Right atrium auricular region (tissue), 2 donors: ENCODE measurements around the gene UPF2. TPM values are rescaled to one million over a fixed set of nuclear protein-coding genes. Genes with fewer than 3 reads are reported as not detected.

ENCODE experiments used
- DNase-seq: peaks from one replicate; pipeline ENCODE4 v3.0.0-alpha.2; 2019; ENCODE audit warnings: low spot score
- H3K27ac ChIP-seq, 2 donors: fragments of 200-600 bp; sonication (generic); 1 replicate in 1 of 2; 2 replicates in 1 of 2; pipeline ENCODE4 v1.5.1; 2016 to 2019
- H3K27me3 ChIP-seq, 2 donors: fragments of 200-600 bp; sonication (generic); one replicate each; pipeline versions ENCODE4 v1.5.1 to v1.6.0; 2017 to 2019
- H3K36me3 ChIP-seq: fragments of 200-600 bp; sonication (generic); one replicate; pipeline ENCODE4 v1.5.1; 2016
- H3K4me1 ChIP-seq, 2 donors: fragments of 200-600 bp; sonication (generic); one replicate each; pipeline versions ENCODE4 v1.5.1 to v1.6.0; 2017 to 2019
- H3K4me3 ChIP-seq, 2 donors: fragments of 200-600 bp; sonication (generic); 1 replicate in 1 of 2; 2 replicates in 1 of 2; pipeline ENCODE4 v1.5.1; 2017 to 2019; ENCODE audit warnings: mild to moderate bottlenecking in 1 of 2, moderate library complexity in 1 of 2
- H3K9me3 ChIP-seq, 2 donors: fragments of 200-600 bp; sonication (generic); one replicate each; pipeline ENCODE4 v1.5.1; 2019
- total RNA-seq, 2 donors: library from RNA; depleted of rRNA; stranded (reverse); fragments of >200 nt; gene quantifications; one replicate each; pipeline ENCODE4 v1.1.0, GENCODE V29; 2016
- TF ChIP-seq, protein P1 (sequence below), 2 donors: fragments of 200-600 bp; sonication (generic); IDR thresholded peaks; one replicate each; pipeline ENCODE4 v1.5.1; 2019; ENCODE audit warnings: antibody characterized with exemption in 2 of 2

The UPF2 gene
- total RNA-seq, 2 donors from 2014 or later = 11.8 to 13.1 TPM

DNA sequence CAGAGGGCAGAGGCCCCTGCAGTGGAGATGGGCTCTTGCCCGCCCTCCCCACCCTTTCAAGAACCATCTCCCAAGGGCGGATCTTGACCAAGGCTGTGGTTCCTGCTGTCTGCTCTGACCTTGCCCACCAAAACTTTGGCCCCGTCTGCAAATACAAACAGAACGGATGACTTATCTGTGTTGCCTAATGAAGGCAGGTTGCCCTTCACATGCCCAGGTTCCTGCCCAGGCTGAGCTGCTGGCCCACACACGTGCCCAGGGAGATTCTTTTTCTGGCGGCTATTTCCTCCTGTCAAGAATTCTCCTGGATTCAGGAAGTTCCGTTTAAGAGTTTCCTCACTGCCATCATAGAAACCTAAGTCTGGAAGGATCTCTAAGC, 141.2 kb downstream of the UPF2 start:
- no peak for DNase-seq
- TF ChIP-seq, protein P1, sequence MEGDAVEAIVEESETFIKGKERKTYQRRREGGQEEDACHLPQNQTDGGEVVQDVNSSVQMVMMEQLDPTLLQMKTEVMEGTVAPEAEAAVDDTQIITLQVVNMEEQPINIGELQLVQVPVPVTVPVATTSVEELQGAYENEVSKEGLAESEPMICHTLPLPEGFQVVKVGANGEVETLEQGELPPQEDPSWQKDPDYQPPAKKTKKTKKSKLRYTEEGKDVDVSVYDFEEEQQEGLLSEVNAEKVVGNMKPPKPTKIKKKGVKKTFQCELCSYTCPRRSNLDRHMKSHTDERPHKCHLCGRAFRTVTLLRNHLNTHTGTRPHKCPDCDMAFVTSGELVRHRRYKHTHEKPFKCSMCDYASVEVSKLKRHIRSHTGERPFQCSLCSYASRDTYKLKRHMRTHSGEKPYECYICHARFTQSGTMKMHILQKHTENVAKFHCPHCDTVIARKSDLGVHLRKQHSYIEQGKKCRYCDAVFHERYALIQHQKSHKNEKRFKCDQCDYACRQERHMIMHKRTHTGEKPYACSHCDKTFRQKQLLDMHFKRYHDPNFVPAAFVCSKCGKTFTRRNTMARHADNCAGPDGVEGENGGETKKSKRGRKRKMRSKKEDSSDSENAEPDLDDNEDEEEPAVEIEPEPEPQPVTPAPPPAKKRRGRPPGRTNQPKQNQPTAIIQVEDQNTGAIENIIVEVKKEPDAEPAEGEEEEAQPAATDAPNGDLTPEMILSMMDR (IDR thresholded peaks at IDR 0.05) = no peak
- no peak overlapping the region for H3K4me3 ChIP-seq

DNA sequence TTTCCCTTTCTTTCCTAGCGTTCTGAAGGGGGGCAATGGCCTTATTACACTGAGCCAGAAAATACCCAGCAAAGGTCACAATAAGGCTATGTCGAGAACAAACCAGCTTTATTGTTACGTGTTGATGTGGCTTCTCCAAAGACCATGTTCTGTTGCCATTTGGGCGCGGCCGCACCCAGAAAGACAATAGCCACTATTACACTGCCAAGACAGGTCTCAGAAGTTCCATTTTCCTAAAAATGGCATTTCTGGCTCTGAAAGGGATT, 141.6 kb downstream of the UPF2 start:
- TF ChIP-seq, protein P1 (IDR thresholded peaks at IDR 0.05) = no peak
- DNase-seq = no peak
- H3K36me3 ChIP-seq = no peaks in the 10 kb centered on the region
- H3K4me1 ChIP-seq = no peaks in the 10 kb centered on the region
- no peaks in the 10 kb centered on the region for H3K9me3 ChIP-seq
- no peak overlapping the region for H3K4me3 ChIP-seq
- no peaks in the 10 kb centered on the region for H3K27me3 ChIP-seq
- no peak overlapping the region for H3K27ac ChIP-seq

More for the DNA sequence above, 141.2 kb downstream of the UPF2 start:
- no peaks in the 10 kb centered on the region for H3K36me3 ChIP-seq
- H3K9me3 ChIP-seq = no peaks in the 10 kb centered on the region
- no peak overlapping the region for H3K27ac ChIP-seq
- no peaks in the 10 kb centered on the region for H3K4me1 ChIP-seq
- H3K27me3 ChIP-seq = no peaks in the 10 kb centered on the region

DNA sequence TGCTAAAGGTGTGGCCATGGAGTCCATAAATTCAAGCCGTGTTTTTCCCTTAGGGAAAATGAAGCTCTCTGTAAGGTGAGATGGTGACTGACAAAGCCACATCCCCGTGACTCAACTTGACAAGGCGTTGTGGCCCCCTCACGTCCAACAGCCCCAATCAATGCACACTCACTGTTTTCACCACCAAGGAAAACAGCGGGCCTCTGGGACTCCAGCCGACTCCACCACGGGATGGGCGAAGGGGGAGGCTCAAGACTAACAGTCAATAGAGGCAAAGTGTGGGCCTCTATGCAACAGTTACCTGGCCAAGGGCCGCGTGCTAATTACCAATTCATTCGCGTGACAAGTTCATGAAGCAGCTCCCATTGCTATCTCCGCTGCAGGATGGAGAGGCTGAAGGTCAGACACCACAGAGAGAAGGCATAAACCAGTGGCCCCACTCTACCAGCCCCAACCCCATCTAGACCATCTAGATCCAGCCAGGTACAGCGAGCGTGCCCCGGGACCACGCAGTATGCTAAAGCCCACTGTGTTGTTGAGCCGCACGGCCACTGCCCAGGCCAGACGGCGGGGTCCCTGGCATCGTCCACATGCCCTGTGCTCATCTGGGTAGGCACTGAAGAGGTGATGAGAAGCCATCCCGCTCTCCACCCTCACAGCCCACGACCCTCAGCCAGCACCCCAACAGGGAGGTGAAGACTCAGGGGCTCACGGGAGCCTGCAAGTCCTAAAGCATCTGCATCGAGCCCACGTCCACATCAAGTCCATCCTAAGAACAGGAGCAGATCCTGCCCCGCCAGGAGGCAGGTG, 143.3 kb downstream of the UPF2 start:
- DNase-seq = no peak
- Histone ChIP-seq H3K4me1 (no peaks in the 10 kb centered on the region), H3K4me3 (no peak overlapping the region), H3K36me3 (no peaks in the 10 kb centered on the region), H3K27me3 (no peaks in the 10 kb centered on the region), H3K9me3 (no peaks in the 10 kb centered on the region), H3K27ac (no peak overlapping the region)
- TF ChIP-seq, protein P1 (IDR thresholded peaks at IDR 0.05) = no peak

DNA sequence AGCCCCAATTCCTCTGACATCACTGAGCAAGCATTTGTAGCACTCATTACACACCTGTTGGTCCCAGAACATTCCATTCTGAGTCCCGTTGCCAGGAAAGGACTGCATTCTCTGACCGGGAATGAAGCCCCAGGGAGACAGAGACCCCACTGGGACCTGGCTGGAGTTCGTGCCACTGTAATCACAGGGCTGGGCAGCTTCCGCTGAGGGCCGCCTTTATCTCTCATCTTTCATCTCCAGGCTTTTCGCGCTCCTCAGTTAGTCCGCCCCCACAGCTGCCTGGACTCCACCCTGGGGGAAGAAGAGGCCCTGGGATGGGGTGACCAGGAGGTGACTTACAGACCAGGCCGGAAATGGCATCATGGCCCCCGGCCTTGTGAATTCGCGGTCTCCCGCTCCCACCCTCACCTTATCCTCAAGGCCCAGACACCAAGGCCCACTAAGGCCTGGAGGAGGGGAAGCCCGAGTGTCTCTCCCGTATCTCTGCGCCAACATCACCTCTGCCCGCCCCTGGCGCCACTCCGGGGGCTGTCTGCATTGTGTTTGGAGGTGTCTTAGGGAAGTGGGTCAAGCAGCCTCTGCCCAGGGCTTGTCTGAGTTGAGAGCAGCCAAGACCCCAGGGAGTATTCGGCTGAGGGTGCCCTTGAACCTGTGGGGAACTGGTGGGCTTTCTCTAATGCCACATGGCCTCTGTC, 144.1 kb downstream of the UPF2 start:
- no peak for DNase-seq
- TF ChIP-seq, protein P1 (IDR thresholded peaks at IDR 0.05) = no peak
- H3K27me3 ChIP-seq = no peaks in the 10 kb centered on the region
- no peaks in the 10 kb centered on the region for H3K9me3 ChIP-seq
- H3K4me3 ChIP-seq = no peak overlapping the region
- H3K27ac ChIP-seq = no peak overlapping the region
- H3K4me1 ChIP-seq = no peaks in the 10 kb centered on the region
- no peaks in the 10 kb centered on the region for H3K36me3 ChIP-seq

DNA sequence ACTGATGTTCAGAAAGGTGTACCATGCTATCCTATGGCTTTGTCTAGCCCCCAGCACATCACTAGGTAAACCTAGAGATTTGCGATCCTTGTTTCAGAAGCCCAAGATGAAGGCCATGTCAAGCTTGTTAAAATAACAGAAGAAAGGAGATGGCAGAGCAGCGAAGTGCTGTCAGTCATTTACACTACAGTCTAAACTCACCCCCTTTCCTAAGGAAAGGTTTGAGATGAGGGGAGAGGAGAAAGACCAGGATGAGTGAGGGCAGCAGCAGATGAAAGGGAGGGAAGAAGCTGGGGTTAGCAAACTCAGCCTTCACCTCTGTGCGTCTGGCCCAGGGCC, 144.6 kb downstream of the UPF2 start:
- H3K27ac ChIP-seq = no peak overlapping the region
- no peaks in the 10 kb centered on the region for H3K9me3 ChIP-seq
- no peak for DNase-seq
- H3K4me3 ChIP-seq = no peak overlapping the region
- no peaks in the 10 kb centered on the region for H3K27me3 ChIP-seq
- TF ChIP-seq, protein P1 (IDR thresholded peaks at IDR 0.05) = no peak
- H3K4me1 ChIP-seq = no peaks in the 10 kb centered on the region
- no peaks in the 10 kb centered on the region for H3K36me3 ChIP-seq
